GM21786 (cell line): ENCODE measurements around the gene R3HDM4.

ENCODE experiments used
- ATAC-seq: cut with Tn5 transposase; IDR thresholded peaks from one replicate; pipeline ENCODE4 v1.9.1; 2021; ENCODE audit not compliant: unreplicated experiment

R3HDM4 gene

DNA sequence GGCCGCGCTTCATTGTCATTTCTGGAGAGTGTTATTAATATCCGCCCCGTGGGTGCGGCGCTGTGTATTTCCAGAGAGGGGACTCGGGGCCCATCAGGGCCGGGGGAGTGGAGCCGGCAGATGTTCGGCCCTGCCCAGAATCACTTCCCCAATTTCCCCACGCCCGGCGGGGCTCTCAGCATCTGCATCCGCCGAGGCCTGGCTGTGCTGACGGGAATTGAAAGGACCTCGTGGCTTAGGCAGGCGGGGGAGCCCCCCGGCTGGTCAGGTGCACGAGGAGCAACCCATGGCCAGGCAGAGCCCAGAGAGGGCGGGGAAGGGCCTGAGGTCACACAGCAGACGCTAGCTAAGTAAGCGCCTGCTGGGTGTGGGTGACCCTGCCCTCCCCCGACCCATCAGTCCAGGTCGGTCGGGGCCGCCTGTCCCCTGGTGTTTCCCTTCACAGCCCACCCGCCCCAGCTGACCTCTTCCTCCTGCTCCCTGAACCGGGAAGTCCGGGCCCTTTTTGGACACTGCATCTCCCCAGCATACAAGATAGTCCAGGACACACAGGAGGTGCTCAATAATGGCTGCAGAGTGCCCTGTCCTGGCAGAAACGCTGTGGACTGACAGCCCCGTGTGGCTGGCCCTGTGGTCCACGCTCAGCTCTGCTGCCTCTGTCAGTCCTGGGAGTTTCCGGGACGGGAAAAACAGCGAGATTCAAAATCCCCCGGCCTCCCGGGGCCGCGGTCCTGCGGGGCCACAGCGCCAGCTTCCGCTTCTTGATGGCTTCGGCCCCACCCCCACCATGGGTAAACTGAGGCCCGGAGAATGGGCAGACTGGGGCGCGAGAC lies 34.9 kb upstream of the R3HDM4 start:
- peak; percentile 62 for ATAC-seq

DNA sequence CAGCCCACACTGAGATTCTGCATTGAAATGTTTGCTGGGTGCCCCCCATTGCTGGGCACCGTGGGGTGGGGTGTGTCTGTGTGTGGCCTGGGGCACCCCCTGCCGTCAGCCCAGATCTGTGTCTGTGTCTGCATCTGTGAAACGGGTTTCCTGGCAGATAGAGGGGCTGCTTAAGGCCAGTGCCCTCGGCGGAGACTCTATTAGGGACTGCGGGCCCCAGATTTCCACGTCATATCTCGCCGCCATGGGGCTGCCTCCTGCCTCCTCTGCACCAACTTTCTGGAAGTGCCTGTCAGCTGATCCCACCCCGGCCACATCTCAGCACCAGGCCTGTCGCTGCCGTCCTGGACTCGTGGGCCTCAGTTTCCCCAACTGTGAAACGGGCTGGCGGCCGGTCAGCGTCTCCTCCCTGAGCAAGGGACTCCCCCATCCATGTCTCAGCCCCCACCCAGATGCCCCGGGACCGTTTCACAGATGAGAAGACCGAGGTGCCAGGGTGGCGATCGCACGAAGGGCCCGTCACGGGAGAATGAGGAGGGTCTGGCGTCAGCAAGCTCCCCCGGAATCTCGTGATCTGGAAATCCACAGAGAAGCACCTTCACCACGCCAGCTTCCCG lies 34.2 kb upstream of the R3HDM4 start:
- peak; percentile 4 for ATAC-seq

DNA sequence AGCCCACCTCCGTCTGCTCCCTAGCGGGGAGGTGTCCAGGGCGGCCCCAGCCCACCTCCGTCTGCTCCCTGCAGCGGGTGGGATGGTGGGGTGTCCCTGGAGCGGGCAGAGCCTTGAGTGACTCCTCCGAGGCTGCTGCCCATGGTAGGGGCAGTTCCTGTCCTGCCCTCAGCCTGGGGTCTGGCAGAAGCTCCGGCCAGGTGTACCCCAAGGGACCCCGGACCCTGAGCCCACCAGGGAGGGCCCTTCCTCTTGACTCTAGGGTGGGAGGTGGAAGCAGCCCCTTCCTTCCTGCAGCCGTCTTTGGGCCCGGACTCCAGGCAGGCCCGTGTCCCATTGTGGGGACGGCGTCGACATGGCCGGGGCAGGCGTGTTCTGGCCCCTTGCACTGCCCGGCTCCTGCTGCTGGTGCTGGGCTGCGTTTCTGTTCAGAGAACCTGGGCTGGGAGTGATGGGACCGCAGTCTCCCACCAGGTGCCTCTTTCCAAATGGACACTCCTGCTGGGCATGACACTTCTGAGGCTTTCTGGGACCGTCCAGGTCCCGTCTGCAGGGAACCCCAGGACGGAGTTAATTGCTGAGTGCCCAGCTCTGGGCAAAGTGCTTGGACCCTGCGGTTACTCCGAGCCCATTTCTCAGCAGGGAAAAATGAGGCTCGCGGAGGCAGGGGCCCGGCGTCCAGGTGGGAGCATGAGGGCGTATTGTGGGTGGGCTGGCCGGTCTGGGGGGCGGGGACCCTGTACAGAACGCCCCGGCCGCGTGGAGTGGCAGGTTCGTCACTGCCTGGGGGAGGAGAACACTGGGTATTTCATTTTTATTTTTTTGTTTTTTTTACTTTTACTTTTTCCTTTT lies 32.6 kb upstream of the R3HDM4 start:
- no peak for ATAC-seq

DNA sequence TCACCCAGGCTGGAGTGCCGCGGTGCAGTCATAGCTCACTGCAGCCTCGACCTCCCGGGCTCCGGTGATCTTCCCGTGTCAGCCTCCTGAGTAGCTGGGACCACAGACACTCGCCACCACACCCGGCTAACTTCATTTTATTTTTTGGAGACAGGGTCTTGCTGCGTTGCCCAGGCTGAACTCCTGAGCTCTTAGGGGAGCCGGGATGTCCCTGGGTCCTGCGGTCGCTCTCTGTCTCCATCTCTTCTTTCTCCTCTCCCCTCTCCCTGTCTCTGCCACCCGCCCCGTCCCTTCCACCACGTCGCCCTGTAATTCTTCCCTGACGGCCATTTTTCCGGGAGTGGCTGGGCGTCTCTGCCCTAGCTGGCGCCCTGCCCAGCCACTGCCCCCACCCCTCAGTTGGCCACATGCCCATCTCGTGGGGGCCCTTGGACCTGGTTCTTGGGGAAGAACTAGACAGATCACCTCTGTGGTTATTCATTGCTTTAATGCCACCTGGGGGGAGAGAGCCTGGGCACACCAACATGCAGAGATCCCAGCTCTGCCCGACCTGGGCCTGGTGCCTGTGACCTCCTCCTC lies 31.7 kb upstream of the R3HDM4 start:
- no peak for ATAC-seq

DNA sequence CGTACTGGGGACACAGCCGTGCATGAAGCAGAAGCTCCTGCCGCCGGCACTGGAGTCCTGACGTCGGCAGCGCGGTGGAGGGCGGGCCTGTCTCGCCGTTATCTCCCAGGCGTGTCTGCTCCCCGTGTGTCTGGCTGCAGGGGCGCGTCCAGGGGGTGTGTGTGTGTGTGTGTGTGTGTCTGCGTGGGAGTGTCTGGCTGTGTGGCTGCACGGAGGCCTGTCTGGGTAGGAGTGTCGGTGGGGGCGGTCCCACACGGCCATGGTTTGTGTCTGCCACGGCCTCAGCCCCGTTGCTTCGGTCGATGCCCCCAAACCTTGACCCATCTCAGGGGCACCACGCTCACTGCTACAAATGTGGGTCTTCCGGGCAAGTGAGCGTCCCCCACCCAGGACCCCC lies 31.1 kb upstream of the R3HDM4 start:
- ATAC-seq, result no peak

DNA sequence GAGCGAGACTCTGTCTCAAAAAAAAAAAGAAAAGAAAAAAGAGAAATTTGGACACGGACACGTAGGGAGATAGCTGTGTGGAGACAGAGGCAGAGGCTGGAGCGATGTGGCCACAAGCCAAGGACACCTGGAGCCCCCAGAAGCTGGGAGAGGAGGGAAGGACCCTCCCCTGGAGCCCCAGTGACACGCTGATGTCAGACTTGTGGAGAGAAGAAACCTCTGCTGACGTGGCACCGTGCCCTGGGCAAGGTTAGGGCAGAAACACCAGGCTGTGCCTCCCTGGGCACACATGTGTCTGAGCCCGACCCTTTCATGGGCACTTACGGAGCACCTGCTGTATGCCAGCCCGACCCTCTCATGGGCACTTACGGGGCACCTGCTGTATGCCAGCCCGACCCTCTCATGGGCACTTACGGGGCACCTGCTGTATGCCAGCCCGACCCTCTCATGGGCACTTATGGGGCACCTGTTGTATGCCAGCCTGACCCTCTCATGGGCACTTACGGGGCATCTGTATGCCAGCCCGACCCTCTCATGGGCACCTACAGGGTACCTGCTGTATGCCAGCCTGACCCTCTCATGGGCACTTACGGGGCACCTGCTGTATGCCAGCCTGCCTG lies 30.6 kb upstream of the R3HDM4 start:
- ATAC-seq, result no peak

DNA sequence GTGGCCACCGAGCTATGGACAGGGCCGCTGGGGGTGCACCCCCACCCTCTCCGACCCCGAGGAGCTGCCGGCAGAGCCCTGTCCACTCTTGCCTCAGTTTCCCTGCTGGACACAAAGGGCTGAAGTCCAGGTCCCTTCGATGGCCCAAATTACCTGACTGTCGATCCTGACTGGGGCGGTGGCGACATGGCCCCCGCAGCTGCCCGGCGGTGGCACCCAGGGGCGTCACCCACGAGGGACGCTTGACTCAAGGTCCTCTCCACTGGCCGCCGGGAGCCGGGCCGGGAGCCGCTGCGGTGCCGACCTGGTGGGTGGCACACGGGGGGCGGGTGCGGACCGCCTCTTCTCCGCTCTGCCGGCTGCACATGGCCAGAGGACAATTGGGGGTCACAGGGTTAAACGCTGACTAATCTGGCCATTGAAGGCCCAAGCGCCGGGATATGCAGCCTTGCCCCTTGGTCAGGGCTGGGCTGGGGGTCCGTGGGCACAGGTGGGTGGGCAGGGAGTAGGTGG lies 29.2 kb upstream of the R3HDM4 start:
- no peak for ATAC-seq

DNA sequence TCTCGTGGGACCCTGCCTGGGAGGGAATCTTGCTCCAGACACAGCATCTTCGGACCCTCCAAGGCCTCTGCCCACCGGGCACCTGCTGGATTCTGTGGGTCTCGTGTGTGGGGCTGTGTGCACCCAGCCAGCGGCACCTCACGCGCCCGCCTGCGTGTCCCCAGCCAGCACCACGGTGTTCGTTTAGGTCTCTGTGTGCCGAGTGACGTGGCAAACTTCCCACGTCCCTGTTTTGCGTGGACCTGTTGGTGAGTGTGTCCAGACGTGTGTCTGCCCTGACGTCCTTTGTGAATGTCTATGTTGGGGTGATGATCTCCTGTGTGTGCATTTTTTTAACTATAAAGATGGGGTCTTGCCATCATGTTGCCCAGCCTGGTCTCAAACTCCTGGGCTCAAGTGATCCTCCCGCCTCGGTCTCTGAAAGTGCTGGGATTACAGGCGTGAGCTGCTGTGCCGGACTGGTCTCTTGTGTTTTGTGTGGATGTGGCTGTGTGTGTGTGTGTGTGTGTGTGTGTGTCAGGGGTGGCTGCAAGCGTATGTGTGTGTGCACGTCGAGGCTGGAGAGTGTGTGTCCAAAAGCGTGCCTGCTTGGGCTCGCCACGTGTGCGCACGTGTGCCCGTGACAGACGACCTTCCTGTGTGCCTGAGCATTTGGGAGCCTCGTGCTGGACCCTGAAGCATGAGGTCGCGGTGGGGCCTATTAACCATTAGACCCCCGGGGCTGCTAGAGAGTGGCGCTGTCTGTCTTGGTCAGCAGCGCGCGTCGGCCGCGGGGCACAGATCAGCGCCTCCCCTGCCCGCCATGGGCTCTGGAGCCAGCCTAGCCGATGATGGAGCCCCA lies 28.5 kb upstream of the R3HDM4 start:
- ATAC-seq, result no peak

DNA sequence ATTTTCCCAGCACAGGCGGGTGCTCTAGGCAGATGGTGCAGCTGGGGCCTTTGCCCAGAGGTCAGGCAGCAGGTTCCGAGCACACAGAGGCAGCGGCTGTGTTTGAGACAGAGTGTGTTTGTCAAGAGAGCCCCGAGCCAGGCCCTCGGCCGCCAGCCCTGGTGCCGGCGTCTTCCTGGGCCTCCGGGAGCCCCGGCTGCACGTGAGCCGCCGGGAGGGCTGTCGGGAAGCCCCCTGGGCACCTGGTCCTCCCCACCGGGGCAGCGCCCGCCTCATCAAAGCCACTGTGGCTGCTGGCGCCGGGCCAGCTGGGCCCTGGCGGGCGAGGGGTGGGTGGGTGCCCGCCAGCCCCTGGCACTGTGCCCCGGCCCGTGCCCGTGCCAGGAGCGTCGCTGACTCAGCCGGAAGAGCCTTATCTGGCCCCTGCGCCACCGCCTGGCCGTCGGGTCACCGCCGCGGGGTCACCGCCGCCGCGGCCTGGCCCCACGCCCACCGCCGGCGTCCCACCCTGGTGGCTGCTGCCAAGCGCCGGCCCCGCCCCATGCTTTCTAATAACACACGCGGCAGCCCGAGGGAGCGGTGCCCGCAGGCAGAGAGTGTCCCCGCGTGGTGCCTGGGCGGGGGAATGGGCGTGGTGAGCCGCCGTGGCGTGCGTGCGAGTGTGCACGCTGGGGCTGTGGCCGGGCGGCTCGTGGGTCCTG lies 27.7 kb upstream of the R3HDM4 start:
- ATAC-seq, result no peak

DNA sequence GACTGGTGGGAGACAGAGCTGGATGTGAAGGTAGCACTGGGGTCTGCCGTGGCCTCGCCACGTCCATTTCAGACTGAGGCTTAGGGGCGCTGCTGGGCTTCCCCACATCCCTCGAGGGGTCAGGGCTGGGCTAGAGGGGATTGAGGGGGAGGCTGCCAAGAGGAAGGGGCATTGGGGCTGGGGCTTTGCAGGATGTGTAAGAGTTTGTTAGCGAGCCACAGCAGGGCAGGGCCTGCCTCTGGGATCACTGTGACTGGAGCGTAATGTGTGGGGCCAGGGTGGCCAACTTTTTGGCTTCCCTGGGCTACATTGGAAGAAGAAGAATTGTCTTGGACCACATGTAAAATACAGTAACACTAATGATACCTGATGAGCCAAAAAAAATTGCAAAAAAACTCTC lies 26.9 kb upstream of the R3HDM4 start:
- no peak for ATAC-seq

DNA sequence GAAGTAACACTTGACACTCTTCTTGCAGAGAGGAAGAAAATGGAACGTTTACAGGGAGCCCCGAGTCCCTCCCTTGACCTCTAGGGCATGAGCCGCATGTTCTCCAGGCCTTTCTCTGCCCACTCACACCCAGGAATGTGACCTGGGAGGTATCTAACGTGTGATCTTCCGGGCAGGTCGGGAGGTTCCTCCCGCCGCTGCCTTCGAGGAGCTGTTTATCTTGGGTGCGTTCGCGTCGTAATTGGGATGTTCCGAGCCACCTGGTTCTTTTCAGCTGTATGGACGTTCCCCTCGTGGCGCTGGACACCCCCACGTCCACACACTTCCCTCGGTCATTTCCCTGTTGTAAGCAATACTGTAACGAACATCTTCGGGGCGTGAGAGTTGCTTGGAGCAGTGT lies 26.4 kb upstream of the R3HDM4 start:
- no peak for ATAC-seq

DNA sequence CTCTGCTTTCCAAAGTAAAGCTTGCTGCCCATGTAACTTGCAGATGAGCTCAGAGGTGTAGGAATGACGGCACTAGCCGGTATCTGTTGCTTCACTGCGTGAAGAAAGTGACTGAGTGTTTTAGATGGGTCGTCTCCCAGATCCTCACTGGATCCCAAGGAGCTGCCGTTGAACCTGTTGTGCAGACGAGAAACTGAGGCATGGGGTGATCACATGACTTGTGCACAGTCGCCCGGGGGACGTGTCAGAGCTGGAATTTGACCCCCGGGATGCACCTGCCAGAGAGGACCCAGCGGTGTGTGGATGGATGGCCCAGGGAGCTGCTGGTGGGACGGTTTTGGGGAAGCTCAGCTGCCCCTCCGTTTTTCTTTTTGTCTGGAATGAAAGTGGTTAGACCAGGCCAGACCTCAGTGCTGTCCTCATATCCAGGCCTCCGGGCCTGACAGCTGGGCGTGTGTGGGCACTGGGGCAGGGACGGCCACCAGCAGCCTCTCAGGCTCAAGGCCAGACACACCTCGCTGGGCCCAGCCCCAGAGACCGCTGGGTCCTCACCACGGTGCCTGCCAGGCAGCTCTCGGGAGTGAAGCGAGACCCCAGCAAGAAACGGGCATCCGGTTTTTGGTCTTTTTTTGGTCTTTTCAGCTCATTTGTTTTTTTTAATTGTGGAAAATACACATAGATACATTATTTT lies 25.4 kb upstream of the R3HDM4 start:
- no peak for ATAC-seq

DNA sequence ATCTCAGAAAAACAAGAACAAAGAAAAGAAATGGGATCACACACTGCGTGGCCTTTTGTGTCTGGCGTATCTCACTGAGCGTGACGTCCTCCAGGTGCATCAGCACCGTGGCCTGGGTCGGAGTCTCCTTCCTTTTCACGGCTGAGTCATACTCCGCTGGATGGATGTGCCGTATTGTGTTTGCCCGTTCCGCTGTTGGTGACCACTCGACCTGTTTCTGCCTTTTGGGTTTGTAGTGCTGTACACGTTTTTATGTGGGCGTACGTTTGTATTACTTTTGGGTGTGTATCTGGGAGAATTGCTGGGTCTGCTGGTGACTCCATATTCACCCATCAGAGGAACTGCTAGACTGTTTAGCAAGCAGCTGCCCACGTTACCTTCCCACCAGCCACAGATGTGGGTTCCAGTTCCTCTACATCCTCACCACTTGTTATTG lies 24.3 kb upstream of the R3HDM4 start:
- no peak for ATAC-seq

DNA sequence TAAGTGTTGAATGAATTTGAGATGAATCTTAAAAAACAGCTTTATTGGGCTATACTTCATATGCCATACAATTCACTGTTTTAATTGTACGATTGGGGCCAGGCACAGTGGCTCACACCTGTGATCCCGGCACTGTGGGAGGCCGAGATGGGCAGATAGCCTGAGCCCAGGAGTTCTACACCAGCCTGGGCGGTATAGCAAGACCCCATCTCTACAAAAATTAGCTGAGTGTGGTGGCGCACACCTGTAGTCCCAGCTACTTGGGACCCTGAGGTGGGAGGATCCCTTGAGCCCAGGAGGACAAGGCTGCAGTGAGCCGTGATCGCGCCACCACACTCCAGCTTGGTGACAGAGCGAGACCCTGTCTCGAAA lies 23.1 kb upstream of the R3HDM4 start:
- ATAC-seq, result no peak

DNA sequence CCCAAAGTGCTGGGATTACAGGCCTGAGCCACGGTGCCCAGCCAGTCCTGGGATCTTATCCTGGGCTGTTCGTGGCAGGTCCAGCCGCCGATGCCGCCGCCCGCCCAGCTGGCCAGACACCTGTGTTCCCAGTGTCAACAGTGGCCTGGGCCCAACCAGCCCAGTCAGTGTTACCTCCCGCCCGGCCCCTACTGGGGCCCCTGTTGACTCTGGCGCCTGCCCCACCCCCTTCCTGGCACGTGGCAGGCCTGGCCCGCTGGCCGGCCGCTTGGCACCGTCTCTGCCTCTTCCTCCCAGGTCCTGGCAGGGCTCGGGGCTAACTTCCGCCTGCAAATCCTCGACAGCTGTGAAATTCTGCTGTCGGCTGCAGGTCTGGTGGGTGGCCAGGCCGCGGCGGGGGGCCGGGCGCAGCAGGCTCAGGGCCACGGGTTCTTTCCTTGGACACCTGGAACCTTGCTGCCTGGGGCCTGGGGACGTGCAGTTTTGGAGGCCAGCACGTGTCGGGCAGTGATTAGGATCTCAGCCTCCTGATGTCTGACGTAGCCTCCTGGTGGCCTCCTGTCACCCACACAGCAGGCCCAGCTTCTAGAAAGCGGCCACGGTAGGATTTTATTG lies 22.0 kb upstream of the R3HDM4 start:
- no peak for ATAC-seq

DNA sequence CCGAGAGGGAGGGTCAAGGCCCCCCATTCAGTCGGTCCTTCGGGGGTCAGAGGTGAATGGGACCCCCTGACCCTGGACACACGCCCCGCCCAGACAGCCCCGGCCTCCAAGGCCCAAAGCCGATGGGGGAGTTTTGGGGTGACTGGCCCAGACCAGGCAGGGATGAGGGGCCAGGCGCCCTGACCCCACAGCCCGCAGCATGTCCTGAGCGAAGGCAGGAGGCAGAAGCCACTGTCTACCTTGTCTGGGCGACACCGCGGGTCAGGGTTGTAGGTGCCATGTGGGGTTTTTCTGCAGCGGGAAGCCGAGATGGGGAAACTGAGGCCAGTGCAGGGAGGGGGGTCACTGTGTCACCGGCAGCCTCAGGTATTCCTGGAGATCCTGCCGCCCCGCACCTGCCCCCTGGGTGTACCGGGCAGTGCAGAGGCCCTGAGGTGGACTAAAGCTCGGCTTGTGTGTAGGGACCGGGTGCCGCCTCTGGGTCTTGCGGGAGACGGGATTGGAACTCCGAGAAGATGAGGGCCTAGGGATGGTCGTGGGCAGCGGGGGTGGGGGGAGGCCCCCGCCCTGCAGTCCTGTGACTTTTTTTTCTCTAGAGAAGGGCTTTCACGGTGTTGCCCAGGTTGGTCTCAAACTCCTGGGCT lies 21.3 kb upstream of the R3HDM4 start:
- ATAC-seq, result no peak

DNA sequence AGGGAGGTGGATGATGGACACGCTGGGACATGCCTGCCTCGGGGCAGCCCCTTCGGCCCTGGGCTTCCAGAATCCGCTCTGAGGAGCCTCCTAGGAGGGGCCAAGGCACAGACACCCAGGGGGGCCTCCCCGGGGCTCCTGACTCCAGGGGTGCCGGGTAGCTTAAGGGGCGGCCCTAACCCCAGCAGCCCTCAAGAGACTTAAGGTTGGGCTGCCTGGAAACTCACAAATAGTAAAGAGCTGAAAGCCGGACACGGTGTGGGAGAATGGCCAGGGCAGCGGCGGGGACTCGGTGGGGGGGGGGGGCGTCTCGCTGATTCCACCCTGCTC lies 20.5 kb upstream of the R3HDM4 start:
- ATAC-seq, result no peak
